Inflammatory macrophage treated with lipopolysaccharide for 1 hour (primary cell): ENCODE data around the gene CEMIP2.
"Not testable (repeated sequence)": the region's sequence is repeated elsewhere in the genome, so short reads cannot be mapped to it uniquely, and the experiment has no call there.

Experiments used
- DNase-seq, 2 donors: peaks; one replicate each; pipeline ENCODE4 v3.0.0-alpha.2; 2020 to 2022

CEMIP2 gene

GRCh38 chr9:71675105-71675856, 93.0 kb downstream of the CEMIP2 start:
- no peak for DNase-seq

GRCh38 chr9:71672573-71672972, 95.7 kb downstream of the CEMIP2 start:
- DNase-seq, result no peak

- no peak for DNase-seq
Measured at GRCh38 chr9:71671289-71671688, 97.0 kb downstream of the CEMIP2 start.

- DNase-seq, result no peak
Measured at GRCh38 chr9:71670121-71670520, 98.2 kb downstream of the CEMIP2 start.

- no peak for DNase-seq
Measured at GRCh38 chr9:71669284-71669995, 98.9 kb downstream of the CEMIP2 start.

- no peak for DNase-seq
Measured at GRCh38 chr9:71668717-71669116, 99.6 kb downstream of the CEMIP2 start.

- no peak for DNase-seq
Measured at GRCh38 chr9:71665247-71665646, 103.1 kb downstream of the CEMIP2 start.

- DNase-seq, result no peak
Measured at GRCh38 chr9:71664566-71664965, 103.7 kb downstream of the CEMIP2 start.

GRCh38 chr9:71663931-71664459, 104.3 kb downstream of the CEMIP2 start:
- no peak for DNase-seq

GRCh38 chr9:71663216-71663615, 105.1 kb downstream of the CEMIP2 start:
- no peak for DNase-seq

GRCh38 chr9:71662082-71662481, 106.2 kb downstream of the CEMIP2 start:
- DNase-seq, result no peak

GRCh38 chr9:71657276-71657675, 111.0 kb downstream of the CEMIP2 start:
- DNase-seq, result not testable (repeated sequence)

GRCh38 chr9:71656496-71656895, 111.8 kb downstream of the CEMIP2 start:
- DNase-seq, result no peak

GRCh38 chr9:71655778-71656177, 112.5 kb downstream of the CEMIP2 start:
- no peak for DNase-seq

- DNase-seq, result no peak
Measured at GRCh38 chr9:71655141-71655540, 113.2 kb downstream of the CEMIP2 start.

- DNase-seq, result no peak
Measured at GRCh38 chr9:71652480-71652879, 115.8 kb downstream of the CEMIP2 start.

- no peak for DNase-seq
Measured at GRCh38 chr9:71648453-71648852, 119.9 kb downstream of the CEMIP2 start.

GRCh38 chr9:71647094-71647591, 121.2 kb downstream of the CEMIP2 start:
- peak; percentile 81 to 88 for DNase-seq

- no peak for DNase-seq
Measured at GRCh38 chr9:71646131-71646530, 122.2 kb downstream of the CEMIP2 start.

- no peak for DNase-seq
Measured at GRCh38 chr9:71644819-71645362, 123.4 kb downstream of the CEMIP2 start.

- DNase-seq, result no peak
Measured at GRCh38 chr9:71643330-71643729, 125.0 kb downstream of the CEMIP2 start.

- no peak for DNase-seq
Measured at GRCh38 chr9:71642056-71642455, 126.3 kb downstream of the CEMIP2 start.

- DNase-seq, result peak; percentile 53 to 69
Measured at GRCh38 chr9:71638627-71639026, 129.7 kb downstream of the CEMIP2 start.

- no peak for DNase-seq
Measured at GRCh38 chr9:71637926-71638325, 130.4 kb downstream of the CEMIP2 start.
